Erythroblast (primary cell): ENCODE results near the gene IGFALS.

ENCODE experiments used
- DNase-seq, 2 experiments: peaks; one replicate each; lab custom pipeline; 2025; lab: John Stamatoyannopoulos, UW
- GATA1 ChIP-seq: IDR thresholded peaks from 2 replicates; pipeline ENCODE4 v1.6.1; 2011; ENCODE audit warnings: low read depth, mild to moderate bottlenecking, control low read depth, low read length, moderate library complexity
- POLR2A ChIP-seq: IDR thresholded peaks from 2 replicates; pipeline ENCODE4 v1.6.1; 2011; ENCODE audit warnings: mild to moderate bottlenecking, low read length

IGFALS gene

GRCh38 chr16:1789643-1790045 is 3.9 kb downstream of the IGFALS start:
- TF ChIP-seq POLR2A (no peak), GATA1 (no peak)
- no peak for DNase-seq

- no peak for DNase-seq
- TF ChIP-seq POLR2A = no peak
- no peak for TF ChIP-seq GATA1
Measured at GRCh38 chr16:1788708-1789100, 4.8 kb downstream of the IGFALS start.

GRCh38 chr16:1788095-1788707 is 5.3 kb downstream of the IGFALS start:
- DNase-seq = no peak
- TF ChIP-seq GATA1 = no peak
- no peak for TF ChIP-seq POLR2A

- DNase-seq = no peak
- TF ChIP-seq POLR2A (no peak), GATA1 (no peak)
Measured at GRCh38 chr16:1787322-1788094, 6.0 kb downstream of the IGFALS start.

- no peak for TF ChIP-seq POLR2A
- TF ChIP-seq GATA1 = no peak
- DNase-seq = no peak
Measured at GRCh38 chr16:1787056-1787321, 6.5 kb downstream of the IGFALS start.

GRCh38 chr16:1786242-1787055 is 7.1 kb downstream of the IGFALS start:
- TF ChIP-seq GATA1 (no peak), POLR2A (no peak)

GRCh38 chr16:1785846-1786170 is 7.7 kb downstream of the IGFALS start:
- DNase-seq = no peak
- no peak for TF ChIP-seq POLR2A
- TF ChIP-seq GATA1 = no peak

More at GRCh38 chr16:1786242-1787055, 7.1 kb downstream of the IGFALS start:
- DNase-seq = no peak

- no peak for TF ChIP-seq GATA1
- TF ChIP-seq POLR2A = no peak
- DNase-seq = no peak
Measured at GRCh38 chr16:1784977-1785845, 8.3 kb downstream of the IGFALS start.

- DNase-seq = peak; percentile 100
- peak; percentile 70 for TF ChIP-seq POLR2A
- no peak for TF ChIP-seq GATA1
Measured at GRCh38 chr16:1782408-1783264, 10.9 kb downstream of the IGFALS start, which contains the start of the genes NUBP2 and SPSB3. TSS of gene NUBP2 (plus strand) at chr16:1782960. CDS start at chr16:1783021, 61 bp downstream. TSS of gene SPSB3 (minus strand) at chr16:1782571. CDS start at chr16:1781483, 1,088 bp downstream.

GRCh38 chr16:1781758-1782407 is 11.6 kb downstream of the IGFALS start:
- TF ChIP-seq GATA1 (no peak), POLR2A (no peak)
- peak; percentile 67 to 74 for DNase-seq

GRCh38 chr16:1781254-1781653 is 12.3 kb downstream of the IGFALS start:
- DNase-seq = no peak
- TF ChIP-seq POLR2A (no peak), GATA1 (no peak)

- no peak for TF ChIP-seq POLR2A
- TF ChIP-seq GATA1 = no peak
Measured at GRCh38 chr16:1780677-1781072, 12.8 kb downstream of the IGFALS start.

More at GRCh38 chr16:1780677-1781072, 12.8 kb downstream of the IGFALS start:
- no peak for DNase-seq
